ENCODE measurements around the gene CCDC34. TPM values are rescaled to one million over a fixed set of nuclear protein-coding genes. Genes with fewer than 3 reads are reported as not detected.
A peak's percentile ranks its signal among the peaks of the same experiment; 100 is the strongest.

The CCDC34 gene
- total and polyA plus RNA-seq, 3 donors from 2014 or later: 15.2 to 40.9 (median 24.2) TPM

DNA sequence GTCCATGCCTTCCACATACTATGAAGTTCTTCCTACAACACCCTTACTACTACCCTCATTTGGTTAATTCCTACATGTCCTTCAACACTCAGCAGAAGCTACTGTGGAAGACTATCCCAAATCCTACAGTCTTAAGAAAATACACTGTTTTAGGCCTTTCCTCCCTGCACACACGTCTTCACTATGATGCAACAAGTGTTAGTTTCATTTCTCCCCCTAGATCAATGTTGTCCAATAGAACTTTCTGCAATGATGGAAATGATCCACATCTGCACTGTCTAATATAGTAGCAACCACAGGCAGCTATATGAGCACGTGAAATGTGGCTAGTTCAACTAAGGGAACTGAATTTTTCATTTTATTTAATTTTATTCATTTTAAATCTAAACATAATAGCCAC is 46.7 kb upstream of the CCDC34 start:
- DNase-seq: no peak
- intact Hi-C loops (cut with DNase I; ENCODE audit: low total_unique reads): no loop called here
- Histone ChIP-seq H3K9me3 (no peaks in the 10 kb centered on the region), H3K36me3 (ENCODE audit: low read depth, missing control alignments) (no peaks in the 10 kb centered on the region), H3K27ac (peak overlapping the region; percentile 20 to 38), H3K4me3 (no peak overlapping the region), H3K4me1 (peaks cover 10% of the 10 kb centered on the region), H3K27me3 (no peaks in the 10 kb centered on the region)
- TF ChIP-seq, protein P1, sequence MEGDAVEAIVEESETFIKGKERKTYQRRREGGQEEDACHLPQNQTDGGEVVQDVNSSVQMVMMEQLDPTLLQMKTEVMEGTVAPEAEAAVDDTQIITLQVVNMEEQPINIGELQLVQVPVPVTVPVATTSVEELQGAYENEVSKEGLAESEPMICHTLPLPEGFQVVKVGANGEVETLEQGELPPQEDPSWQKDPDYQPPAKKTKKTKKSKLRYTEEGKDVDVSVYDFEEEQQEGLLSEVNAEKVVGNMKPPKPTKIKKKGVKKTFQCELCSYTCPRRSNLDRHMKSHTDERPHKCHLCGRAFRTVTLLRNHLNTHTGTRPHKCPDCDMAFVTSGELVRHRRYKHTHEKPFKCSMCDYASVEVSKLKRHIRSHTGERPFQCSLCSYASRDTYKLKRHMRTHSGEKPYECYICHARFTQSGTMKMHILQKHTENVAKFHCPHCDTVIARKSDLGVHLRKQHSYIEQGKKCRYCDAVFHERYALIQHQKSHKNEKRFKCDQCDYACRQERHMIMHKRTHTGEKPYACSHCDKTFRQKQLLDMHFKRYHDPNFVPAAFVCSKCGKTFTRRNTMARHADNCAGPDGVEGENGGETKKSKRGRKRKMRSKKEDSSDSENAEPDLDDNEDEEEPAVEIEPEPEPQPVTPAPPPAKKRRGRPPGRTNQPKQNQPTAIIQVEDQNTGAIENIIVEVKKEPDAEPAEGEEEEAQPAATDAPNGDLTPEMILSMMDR (IDR thresholded peaks at IDR 0.05): no peak
- TF ChIP-seq POLR2A (IDR thresholded peaks at IDR 0.05): no peak
- WGBS, 2 donors: 78 to 79% methylated on average over 2 of the region's 2 CpGs

DNA sequence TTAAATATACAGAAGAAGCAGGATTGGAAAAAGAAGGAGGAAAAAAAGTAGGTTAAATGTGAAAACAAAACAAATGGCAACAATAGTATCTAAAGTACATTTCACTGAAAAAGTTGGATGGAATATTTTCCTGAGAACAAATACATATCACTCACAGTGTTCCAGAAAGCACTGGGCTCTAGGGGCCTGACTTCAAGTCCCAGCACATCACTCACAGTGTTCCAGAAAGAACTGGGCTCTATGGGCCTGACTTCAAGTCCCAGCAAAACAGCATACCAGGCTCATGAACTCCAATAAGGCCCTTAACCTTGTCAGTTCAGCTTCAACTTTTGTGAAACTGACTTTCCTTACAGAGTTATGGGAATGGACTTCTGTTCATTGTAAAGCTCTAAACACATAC is 46.0 kb upstream of the CCDC34 start:
- Histone ChIP-seq H3K36me3 (ENCODE audit: low read depth, missing control alignments) (no peaks in the 10 kb centered on the region), H3K9me3 (no peaks in the 10 kb centered on the region), H3K4me1 (peaks cover 14% of the 10 kb centered on the region), H3K4me3 (no peak overlapping the region), H3K27me3 (no peaks in the 10 kb centered on the region), H3K27ac (peak overlapping the region; percentile 20 to 50)
- DNase-seq: peak; percentile 65
- intact Hi-C loops (cut with DNase I; ENCODE audit: low total_unique reads): no loop called here
- TF ChIP-seq, protein P1 (IDR thresholded peaks at IDR 0.05): no peak
- TF ChIP-seq POLR2A (IDR thresholded peaks at IDR 0.05): no peak

DNA sequence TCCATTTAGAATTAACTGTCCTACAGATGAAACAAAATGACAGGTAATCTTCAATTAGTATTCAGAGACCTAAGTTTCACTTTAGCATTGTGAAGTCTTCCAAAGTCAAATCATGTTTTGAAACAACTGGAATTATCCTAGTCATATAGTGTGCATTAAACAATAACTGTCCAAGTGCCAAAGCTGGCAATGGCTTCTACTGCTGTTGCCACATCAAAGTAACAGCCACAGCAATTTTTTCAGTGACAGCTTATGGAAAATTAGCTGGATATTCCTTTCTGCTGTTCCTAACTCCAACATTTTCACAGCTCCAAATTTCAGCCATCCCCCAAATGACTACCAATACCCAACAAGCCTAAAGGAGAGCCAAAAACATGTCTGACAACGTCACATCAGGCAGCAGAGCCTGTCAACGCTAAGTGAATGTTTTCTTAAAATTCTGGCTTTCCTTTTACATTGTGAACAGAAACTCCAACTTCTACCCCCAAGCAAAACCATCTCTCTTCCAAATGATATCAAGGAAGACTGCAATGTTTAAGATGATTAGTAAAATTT is 45.3 kb upstream of the CCDC34 start:
- WGBS, 2 donors: 87 to 89% methylated on average over 2 of the region's 2 CpGs
- no peaks in the 10 kb centered on the region for H3K36me3 ChIP-seq (ENCODE audit: low read depth, missing control alignments)
- no peak for DNase-seq
- no peak overlapping the region for H3K4me3 ChIP-seq
- H3K9me3 ChIP-seq: no peaks in the 10 kb centered on the region
- H3K27ac ChIP-seq: peak overlapping the region; percentile 20 to 50
- no peaks in the 10 kb centered on the region for H3K27me3 ChIP-seq
- intact Hi-C loops (cut with DNase I; ENCODE audit: low total_unique reads): no loop called here
- H3K4me1 ChIP-seq: peaks cover 14% of the 10 kb centered on the region
- TF ChIP-seq POLR2A (IDR thresholded peaks at IDR 0.05): no peak
- TF ChIP-seq, protein P1 (IDR thresholded peaks at IDR 0.05): no peak

DNA sequence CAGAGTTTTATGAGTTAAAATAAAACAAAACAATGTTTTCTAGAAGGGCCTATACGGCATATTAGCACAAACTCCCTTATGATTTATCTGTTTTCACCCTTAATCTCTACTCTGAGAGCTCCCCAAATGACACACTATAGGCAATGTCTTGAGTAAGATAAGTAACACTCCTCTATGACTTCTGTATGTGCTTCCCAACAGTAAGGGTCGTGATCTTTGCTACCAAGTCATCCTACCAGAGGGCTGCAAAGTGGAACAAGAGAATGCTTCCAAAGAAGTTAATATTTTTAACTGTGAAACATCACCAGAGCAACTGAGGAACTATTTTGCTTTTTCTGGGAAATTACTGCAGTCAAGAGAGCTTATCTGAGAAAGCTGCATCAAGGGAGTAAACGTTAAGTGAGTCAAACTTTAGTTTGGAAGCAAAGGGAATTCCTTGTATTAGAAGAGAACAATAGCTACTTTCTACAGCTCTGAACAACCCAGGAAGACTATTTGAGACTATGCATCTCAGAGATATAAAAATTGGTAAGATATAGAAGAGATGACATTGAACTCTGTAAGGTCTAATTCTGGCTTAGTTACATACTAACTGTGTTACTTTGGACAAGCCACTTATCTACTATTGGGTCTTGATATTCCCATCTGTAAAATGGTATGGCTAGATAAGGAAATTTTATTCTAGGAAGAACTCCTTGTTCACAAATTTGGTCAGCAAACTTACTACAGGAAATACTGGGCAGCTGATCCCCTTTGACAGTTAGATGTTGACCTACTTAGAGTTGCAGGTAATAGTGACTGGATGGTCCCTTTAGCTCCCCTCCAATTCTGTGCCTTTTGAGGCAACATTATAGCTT is 43.7 kb upstream of the CCDC34 start:
- Histone ChIP-seq H3K4me3 (no peak overlapping the region), H3K36me3 (ENCODE audit: low read depth, missing control alignments) (no peaks in the 10 kb centered on the region), H3K4me1 (peaks cover 14% of the 10 kb centered on the region), H3K9me3 (no peaks in the 10 kb centered on the region), H3K27ac (peak overlapping the region; percentile 6 to 58), H3K27me3 (no peaks in the 10 kb centered on the region)
- WGBS, 2 donors: 55 to 58% methylated on average over 3 of the region's 3 CpGs
- intact Hi-C loops (cut with DNase I; ENCODE audit: low total_unique reads): no loop called here
- TF ChIP-seq, protein P1 (IDR thresholded peaks at IDR 0.05): no peak
- no peak for DNase-seq

Measured in testis (tissue), 3 donors.